Measurements from ENCODE around the gene APBA1.

GRCh38 chr9:69476016-69476415, 196.2 kb downstream of the APBA1 start:
- TF ChIP-seq YY1 (IDR thresholded peaks at IDR 0.05; ENCODE audit: low read depth): no peak
- TF ChIP-seq CTCF (IDR thresholded peaks at IDR 0.05): no peak
- TF ChIP-seq USF1 (IDR thresholded peaks at IDR 0.05; ENCODE audit: borderline replicate concordance, low read depth): no peak
- TF ChIP-seq POLR2AphosphoS5 (IDR thresholded peaks at IDR 0.05; ENCODE audit: low read depth, low read length): no peak
